ENCODE measurements around the gene GAGE12J.

DNA sequence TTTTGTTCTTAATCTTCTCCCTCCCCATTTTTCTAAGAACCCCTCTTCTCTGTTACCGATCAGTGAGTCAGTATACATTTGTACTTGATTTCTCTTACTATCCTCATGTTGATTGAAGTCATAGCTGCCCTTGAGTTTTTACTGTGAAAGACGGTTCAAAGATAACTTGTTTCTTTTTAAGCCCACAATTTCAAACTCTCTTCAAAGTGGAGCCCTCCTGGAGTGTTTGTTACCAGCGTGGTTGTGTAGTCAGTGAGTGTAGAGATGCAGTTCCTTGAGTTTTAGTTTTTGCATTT, 44.4 kb upstream of the GAGE12J start:
- TF ChIP-seq, protein P1, sequence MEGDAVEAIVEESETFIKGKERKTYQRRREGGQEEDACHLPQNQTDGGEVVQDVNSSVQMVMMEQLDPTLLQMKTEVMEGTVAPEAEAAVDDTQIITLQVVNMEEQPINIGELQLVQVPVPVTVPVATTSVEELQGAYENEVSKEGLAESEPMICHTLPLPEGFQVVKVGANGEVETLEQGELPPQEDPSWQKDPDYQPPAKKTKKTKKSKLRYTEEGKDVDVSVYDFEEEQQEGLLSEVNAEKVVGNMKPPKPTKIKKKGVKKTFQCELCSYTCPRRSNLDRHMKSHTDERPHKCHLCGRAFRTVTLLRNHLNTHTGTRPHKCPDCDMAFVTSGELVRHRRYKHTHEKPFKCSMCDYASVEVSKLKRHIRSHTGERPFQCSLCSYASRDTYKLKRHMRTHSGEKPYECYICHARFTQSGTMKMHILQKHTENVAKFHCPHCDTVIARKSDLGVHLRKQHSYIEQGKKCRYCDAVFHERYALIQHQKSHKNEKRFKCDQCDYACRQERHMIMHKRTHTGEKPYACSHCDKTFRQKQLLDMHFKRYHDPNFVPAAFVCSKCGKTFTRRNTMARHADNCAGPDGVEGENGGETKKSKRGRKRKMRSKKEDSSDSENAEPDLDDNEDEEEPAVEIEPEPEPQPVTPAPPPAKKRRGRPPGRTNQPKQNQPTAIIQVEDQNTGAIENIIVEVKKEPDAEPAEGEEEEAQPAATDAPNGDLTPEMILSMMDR (IDR thresholded peaks at IDR 0.05) = no peak
- TF ChIP-seq POLR2A (IDR thresholded peaks at IDR 0.05) = no peak

All from uterus (tissue), 2 donors.